HG03280 (cell line): Measurements from ENCODE around the gene SLC35A4.

Source experiments
- ATAC-seq: cut with Tn5 transposase; IDR thresholded peaks from one replicate; pipeline ENCODE4 v1.9.1; 2021; ENCODE audit warnings: mild to moderate bottlenecking, moderate library complexity; ENCODE audit not compliant: unreplicated experiment

The SLC35A4 gene, protein sequence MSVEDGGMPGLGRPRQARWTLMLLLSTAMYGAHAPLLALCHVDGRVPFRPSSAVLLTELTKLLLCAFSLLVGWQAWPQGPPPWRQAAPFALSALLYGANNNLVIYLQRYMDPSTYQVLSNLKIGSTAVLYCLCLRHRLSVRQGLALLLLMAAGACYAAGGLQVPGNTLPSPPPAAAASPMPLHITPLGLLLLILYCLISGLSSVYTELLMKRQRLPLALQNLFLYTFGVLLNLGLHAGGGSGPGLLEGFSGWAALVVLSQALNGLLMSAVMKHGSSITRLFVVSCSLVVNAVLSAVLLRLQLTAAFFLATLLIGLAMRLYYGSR

DNA sequence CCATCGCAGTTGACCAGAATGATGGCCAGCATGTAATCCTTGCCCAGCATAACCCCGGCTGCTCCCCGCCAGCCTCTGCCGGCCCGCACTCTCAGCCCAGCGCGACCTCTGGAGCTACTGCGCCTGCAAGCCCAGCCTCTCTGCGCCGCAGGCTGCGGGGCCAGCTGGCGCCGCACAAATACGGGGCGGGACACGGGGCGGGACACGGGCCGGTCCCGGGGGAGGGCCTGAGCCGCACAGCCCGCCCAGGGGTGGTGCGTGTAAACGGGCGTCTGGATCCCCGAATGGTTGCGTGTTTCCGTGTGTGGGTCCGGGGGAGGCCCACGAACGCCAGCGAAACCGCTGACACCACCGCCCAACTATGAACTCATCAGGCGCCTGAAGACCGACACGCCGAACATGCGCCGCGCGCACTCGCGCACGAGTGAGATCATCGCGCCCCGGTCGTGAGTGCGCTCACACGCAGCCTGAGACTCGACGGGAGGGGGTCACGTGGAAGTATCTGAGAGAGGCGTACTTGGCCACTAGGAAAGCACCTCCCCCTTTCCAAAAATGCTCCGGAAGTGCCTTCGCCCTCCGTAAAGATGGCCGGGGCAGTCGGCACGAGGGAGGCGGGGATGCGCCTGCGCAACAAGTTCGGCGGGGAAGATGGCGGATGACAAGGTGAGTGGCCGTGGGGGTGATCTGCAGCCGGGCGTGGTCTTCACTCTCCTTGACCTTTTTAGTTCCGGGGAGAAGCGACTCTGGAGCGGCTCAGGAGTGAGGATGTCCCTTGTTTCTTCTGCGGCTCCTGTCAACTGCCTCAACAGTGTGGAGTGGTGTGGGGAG is at the start of gene SLC35A4, which contains the start of gene APBB3:
Gene SLC35A4, plus strand, starts transcription at position 633 of the 828 bp plus-strand sequence. CDS start 2,342 bp downstream, outside the sequence.
Gene APBB3, minus strand, starts transcription at position 403 of the 828 bp plus-strand sequence. Its CDS starts 353 bp downstream, at position 50.
- ATAC-seq = peak; percentile 89

- no peak for ATAC-seq
Measured at GRCh38 chr5:140524003-140524402, 40.6 kb upstream of the SLC35A4 start.

- ATAC-seq = no peak
Measured at GRCh38 chr5:140540227-140540626, 24.4 kb upstream of the SLC35A4 start.

DNA sequence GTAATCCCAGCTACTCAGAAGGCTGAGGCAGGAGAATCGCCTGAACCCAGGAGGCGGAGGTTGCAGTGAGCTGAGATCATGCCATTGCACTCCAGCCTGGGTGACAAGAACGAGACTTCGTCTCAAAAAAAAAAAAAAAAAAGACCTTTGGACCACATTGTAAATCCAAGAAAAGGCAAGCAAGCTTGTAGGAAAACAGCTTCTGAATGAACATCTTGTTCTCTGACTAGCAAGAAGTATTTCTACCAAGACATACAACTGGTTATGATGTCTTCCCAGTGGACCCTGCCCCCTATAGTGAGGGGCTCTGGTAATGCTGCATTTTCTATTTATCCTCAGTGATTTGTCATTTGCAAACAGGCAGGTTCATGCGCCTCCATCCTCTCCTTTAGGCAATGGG is 21.7 kb upstream of the SLC35A4 start:
- no peak for ATAC-seq

DNA sequence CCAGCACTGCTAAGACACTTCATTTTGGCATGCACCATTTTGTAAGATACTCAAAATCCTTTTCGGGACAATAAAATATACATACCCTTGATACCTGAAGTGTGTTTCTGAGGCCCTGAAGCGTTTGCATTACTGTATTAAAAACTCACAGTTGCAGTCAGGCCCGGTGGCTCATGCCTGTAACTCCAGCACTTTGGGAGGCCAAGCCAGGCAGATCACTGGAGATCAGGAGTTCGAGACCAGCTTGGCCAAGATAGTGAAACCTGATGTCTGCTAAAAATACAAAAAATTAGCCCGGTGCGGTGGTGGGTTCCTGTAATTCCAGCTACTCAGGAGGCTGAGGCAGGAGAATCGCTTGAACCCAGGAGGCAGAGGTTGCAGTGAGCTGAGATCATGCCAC is 19.6 kb upstream of the SLC35A4 start:
- no peak for ATAC-seq

GRCh38 chr5:140545606-140546005 is 19.0 kb upstream of the SLC35A4 start:
- no peak for ATAC-seq

DNA sequence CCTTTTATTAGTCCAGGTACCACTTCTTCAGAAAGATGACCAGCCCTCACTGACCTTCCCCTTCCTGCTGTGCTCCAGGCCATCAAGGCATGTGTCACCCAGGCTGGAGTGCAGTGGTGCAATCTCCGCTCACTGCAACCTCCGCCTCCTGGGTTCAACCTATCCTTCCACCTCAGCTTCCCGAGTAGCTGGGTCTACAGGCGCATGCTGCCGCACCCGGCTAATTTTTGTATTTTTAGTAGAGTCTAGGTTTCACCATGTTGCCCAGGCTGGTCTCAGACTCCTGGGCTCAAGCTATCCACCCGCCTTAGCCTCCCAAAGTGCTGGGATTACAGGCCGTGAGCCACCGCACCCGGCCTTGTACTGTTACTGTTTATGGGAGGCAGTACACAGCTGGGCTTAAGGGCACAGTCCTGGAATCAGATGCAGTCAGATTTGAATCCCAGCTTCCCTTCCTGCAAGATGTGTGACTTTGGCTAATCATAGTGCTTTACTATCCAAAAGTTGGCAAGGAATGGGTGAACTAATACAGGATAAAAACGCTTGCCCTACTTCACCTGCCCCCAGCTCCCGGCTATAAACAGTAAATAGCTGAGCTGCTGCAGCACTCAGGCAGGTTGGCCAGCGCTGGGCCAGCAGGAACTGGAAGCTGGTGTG is 17.6 kb upstream of the SLC35A4 start:
- ATAC-seq = no peak

DNA sequence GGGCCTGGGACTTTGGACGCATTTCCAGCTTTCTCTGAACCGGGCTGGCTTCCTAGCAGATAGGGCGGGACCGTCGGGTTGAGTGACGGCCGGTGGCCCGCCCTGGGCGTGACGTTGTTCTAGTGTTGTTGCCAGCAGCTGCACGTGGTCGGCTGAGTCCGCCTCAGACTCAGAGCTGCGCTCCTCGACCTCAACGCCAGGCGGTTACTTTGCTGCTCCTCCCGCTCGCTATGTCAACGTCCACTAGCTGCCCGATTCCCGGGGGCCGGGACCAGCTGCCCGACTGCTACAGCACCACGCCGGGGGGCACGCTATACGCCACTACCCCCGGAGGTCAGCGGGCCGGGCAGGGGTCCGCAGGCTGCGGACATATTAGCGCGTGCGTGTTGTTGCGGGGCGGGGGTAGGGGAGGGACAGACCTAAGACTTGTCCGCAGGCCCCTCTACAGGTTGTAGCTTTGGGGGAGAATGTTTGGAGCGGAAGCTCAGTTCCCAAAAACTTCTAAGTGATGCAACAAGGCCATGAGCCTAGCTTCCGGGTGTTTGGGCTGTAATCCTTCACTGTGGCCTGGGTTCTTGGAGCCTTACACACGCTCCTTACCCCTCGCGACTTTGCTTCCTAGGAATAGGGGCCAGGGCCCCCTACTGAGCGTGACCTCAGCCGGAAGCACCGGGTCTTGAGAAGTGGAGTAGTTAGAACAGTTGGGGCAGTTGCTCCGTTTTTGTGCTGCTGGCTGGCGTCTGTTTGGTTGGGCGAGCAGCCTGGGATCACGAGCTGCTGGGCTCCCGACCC is 16.9 kb upstream of the SLC35A4 start, which contains the start of gene EIF4EBP3:
Gene EIF4EBP3, plus strand, starts transcription at position 155 of the 792 bp plus-strand sequence. Its CDS starts 76 bp downstream, at position 231.
- ATAC-seq = peak; percentile 96

GRCh38 chr5:140548300-140548688 is 16.3 kb upstream of the SLC35A4 start:
- no peak for ATAC-seq

- ATAC-seq = no peak
Measured at GRCh38 chr5:140548791-140549190, 15.8 kb upstream of the SLC35A4 start.

- ATAC-seq = no peak
Measured at GRCh38 chr5:140549237-140550144, 15.1 kb upstream of the SLC35A4 start.

DNA sequence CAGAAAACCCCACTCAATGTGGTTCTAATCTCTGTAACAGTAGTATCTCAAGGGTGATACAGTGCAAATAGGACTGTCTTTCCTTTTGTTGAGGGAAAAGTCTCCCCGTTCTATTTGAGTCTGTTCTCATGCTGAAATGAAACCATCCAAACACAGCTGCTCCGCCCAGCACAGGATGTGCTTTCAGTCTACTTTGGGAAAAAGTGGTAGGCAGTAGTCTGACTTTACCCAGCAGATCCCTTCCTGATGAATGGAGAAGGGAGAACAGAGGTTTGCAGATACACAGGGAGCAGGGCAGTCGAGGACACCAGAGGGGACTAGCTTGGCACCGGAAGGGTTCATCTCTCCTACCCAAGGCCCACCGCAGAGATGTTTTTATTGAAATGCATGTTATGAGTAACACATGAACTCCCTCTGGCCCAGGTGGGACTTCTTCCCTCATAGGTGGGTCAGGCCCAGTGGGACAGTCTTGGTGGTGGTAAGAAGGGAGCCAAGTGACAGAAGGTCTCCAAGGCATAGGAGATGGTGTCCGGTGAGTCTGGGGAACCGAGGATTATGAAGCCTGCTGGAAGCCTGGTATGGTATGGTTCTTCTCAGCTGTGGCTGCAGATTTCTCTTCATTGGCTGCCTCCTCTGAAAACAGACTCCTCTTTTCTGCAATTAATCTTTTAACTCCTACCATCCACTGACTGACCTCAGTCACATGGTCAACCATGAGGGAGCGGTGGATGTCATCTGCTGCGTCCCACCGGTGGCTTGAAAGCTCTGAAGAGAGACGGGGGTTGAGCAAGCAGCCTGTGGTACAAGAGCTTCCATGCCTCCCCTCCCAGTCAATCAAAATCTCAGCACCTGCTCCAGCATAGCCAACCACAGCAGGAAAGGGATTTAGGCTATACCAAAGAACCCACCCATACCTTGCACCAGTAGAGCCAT is 14.2 kb upstream of the SLC35A4 start:
- no peak for ATAC-seq

- ATAC-seq = no peak
Measured at GRCh38 chr5:140551872-140552271, 12.8 kb upstream of the SLC35A4 start.

GRCh38 chr5:140553657-140554056 is 11.0 kb upstream of the SLC35A4 start:
- ATAC-seq = no peak

DNA sequence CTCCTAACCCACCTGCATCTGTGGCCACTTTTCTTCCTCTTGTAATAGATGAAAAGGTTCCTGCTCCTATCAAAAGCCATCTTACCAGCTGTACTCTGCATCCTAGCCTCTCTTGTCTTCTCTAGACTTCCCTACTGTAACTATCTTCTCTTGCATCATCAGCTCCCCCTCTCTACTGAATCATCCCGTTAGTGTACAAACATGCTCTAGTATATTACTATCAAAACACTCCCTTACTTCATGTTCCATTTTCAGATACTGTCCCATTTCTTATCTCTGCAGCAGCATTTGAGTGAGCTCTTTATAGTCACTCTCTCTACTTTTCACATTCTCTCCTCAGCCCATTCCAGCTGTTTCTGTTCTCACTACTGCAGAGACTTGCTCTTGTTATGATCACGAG is 10.2 kb upstream of the SLC35A4 start:
- no peak for ATAC-seq

DNA sequence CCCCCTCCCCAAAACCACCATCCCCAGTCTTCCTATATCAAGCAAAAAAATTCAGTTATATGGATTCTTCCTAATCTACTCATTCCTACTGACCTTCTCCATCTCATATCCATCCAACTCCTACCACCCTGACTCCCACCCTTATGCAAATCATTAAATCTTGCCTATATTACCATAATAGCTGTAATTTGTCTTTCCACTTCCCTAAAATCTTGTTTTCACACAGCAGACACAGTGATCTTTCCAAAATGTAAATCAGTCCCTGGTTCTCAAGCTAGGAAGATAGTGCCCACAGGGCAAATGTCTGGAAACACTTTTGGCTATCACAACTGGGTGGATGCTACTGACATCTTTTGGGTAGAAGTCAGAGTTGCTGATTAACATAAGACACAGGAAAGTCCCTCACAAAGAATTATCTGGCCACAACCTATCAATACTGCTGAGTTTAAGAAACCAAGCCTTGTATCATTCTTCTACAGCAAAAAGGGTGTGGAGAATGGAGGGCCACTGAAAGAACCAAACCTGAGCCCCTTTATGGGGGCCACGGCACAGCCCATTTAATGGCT is 8.8 kb upstream of the SLC35A4 start:
- no peak for ATAC-seq

- no peak for ATAC-seq
Measured at GRCh38 chr5:140556438-140556837, 8.2 kb upstream of the SLC35A4 start.
